IPS-18a (cell line): ENCODE results near the gene CASR.
"Not testable (repeated sequence)": the region's sequence is repeated elsewhere in the genome, so short reads cannot be mapped to it uniquely, and the experiment has no call there.

Experiments used
- H3K27ac ChIP-seq: one replicate; pipeline ENCODE4 v1.5.1; 2013; ENCODE audit warnings: low read length
- H3K27me3 ChIP-seq: one replicate; pipeline ENCODE4 v1.6.1; 2013; ENCODE audit warnings: mild to moderate bottlenecking, low read length; ENCODE audit not compliant: control insufficient read depth, insufficient read depth
- H3K36me3 ChIP-seq: one replicate; pipeline ENCODE4 v1.6.1; 2013; ENCODE audit warnings: low read depth, low read length; ENCODE audit not compliant: control insufficient read depth
- H3K4me1 ChIP-seq: one replicate; pipeline ENCODE4 v1.6.1; 2013; ENCODE audit warnings: low read depth, low read length; ENCODE audit not compliant: control insufficient read depth
- H3K4me3 ChIP-seq: one replicate; pipeline ENCODE4 v1.5.1; 2013; ENCODE audit warnings: low read length
- H3K9ac ChIP-seq: one replicate; pipeline ENCODE4 v1.6.1; 2013; ENCODE audit warnings: mild to moderate bottlenecking, low read length, moderate library complexity
- H3K9me3 ChIP-seq: one replicate; pipeline ENCODE4 v1.6.1; 2013; ENCODE audit warnings: low read depth, low read length; ENCODE audit not compliant: control insufficient read depth

CASR gene, protein sequence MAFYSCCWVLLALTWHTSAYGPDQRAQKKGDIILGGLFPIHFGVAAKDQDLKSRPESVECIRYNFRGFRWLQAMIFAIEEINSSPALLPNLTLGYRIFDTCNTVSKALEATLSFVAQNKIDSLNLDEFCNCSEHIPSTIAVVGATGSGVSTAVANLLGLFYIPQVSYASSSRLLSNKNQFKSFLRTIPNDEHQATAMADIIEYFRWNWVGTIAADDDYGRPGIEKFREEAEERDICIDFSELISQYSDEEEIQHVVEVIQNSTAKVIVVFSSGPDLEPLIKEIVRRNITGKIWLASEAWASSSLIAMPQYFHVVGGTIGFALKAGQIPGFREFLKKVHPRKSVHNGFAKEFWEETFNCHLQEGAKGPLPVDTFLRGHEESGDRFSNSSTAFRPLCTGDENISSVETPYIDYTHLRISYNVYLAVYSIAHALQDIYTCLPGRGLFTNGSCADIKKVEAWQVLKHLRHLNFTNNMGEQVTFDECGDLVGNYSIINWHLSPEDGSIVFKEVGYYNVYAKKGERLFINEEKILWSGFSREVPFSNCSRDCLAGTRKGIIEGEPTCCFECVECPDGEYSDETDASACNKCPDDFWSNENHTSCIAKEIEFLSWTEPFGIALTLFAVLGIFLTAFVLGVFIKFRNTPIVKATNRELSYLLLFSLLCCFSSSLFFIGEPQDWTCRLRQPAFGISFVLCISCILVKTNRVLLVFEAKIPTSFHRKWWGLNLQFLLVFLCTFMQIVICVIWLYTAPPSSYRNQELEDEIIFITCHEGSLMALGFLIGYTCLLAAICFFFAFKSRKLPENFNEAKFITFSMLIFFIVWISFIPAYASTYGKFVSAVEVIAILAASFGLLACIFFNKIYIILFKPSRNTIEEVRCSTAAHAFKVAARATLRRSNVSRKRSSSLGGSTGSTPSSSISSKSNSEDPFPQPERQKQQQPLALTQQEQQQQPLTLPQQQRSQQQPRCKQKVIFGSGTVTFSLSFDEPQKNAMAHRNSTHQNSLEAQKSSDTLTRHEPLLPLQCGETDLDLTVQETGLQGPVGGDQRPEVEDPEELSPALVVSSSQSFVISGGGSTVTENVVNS

GRCh38 chr3:122183521-122183892, at the start of gene CASR:
TSS of gene CASR (plus strand) at chr3:122183668. CDS start at chr3:122254190, 70,522 bp downstream.
- Histone ChIP-seq H3K27ac (no peak within 1 kb of the TSS), H3K9me3 (no peaks in the 10 kb centered on the region), H3K36me3 (no peaks in the 10 kb centered on the region), H3K9ac (no peak within 1 kb of the TSS), H3K27me3 (peaks cover 64% of the 10 kb centered on the region), H3K4me1 (no peaks in the 10 kb centered on the region), H3K4me3 (peak within 1 kb of the TSS; percentile 60)

- H3K9ac ChIP-seq = no peak overlapping the region
- no peaks in the 10 kb centered on the region for H3K27me3 ChIP-seq
- peaks cover 3% of the 10 kb centered on the region for H3K9me3 ChIP-seq
- no peaks in the 10 kb centered on the region for H3K4me1 ChIP-seq
- H3K36me3 ChIP-seq = no peaks in the 10 kb centered on the region
- no peak overlapping the region for H3K27ac ChIP-seq
- H3K4me3 ChIP-seq = no peak overlapping the region
These were observed 37.0 kb upstream of the CASR start for GRCh38 chr3:122146466-122146865.

GRCh38 chr3:122148941-122149627, 34.4 kb upstream of the CASR start:
- Histone ChIP-seq H3K27me3 (no peaks in the 10 kb centered on the region), H3K36me3 (no peaks in the 10 kb centered on the region), H3K4me1 (no peaks in the 10 kb centered on the region), H3K27ac (no peak overlapping the region), H3K4me3 (no peak overlapping the region), H3K9ac (no peak overlapping the region), H3K9me3 (no peaks in the 10 kb centered on the region)

DNA sequence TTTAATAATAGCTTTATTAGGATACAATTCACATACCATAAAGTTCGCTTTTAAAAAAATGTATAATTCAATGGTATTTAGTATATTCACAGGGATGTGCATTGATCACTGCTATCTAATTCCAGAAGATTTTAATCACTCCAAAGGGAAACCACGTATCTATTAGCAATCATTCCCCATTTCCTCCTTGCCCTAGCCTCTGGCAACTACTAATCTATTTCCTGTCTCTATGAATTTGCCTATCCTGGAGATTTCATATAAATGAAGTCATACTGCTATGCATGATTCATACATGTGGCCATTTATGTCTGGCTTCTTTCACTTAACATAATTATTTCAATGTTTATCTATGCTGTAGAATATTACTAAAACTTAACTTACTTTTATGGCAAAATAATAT, 32.0 kb upstream of the CASR start:
- no peaks in the 10 kb centered on the region for H3K9me3 ChIP-seq
- no peak overlapping the region for H3K27ac ChIP-seq
- H3K4me1 ChIP-seq = no peaks in the 10 kb centered on the region

DNA sequence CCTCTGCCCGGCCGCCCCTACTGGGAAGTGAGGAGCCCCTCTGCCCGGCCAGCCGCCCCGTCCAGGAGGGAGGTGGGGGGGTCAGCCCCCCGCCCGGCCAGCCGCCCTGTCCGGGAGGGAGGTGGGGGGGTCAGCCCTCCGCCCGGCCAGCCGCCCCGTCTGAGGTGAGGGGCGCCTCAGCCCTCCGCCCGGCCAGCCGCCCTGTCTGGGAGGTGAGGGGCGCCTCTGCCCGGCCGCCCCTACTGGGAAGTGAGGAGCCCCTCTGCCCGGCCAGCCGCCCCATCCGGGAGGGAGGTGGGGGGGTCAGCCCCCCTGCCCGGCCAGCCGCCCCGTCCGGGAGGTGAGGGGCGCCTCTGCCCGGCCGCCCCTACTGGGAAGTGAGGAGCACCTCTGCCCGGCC, 18.5 kb upstream of the CASR start:
- not testable (repeated sequence) for H3K27me3 ChIP-seq

More for the DNA sequence above, 32.0 kb upstream of the CASR start:
- no peak overlapping the region for H3K9ac ChIP-seq
- no peaks in the 10 kb centered on the region for H3K27me3 ChIP-seq
- no peak overlapping the region for H3K4me3 ChIP-seq
- H3K36me3 ChIP-seq = no peaks in the 10 kb centered on the region

DNA sequence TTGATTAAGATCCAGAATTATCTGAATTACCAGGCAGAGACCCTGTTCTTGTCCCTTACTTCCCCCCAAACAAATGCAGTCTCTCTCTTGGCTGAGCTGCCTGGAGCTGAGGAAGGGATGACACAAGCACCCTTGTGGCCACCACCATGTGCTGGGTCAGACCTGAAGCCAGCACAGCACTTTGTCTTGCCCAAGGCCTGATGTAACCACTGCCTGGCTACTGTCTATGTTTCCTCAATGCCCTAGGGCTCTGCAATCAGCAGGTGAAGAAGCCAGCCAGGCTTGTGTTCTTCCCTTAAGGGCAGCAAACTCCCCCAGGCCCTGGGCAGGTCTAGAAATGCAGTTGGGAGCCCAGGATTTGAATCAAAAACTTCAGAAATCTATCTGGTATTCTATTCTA, 15.8 kb upstream of the CASR start:
- Histone ChIP-seq H3K36me3 (no peaks in the 10 kb centered on the region), H3K27me3 (no peaks in the 10 kb centered on the region), H3K9me3 (no peaks in the 10 kb centered on the region), H3K4me3 (no peak overlapping the region), H3K4me1 (no peaks in the 10 kb centered on the region), H3K27ac (no peak overlapping the region), H3K9ac (no peak overlapping the region)

More for the DNA sequence above, 18.5 kb upstream of the CASR start:
- H3K36me3 ChIP-seq, H3K9ac ChIP-seq, H3K4me3 ChIP-seq, H3K9me3 ChIP-seq, H3K4me1 ChIP-seq, H3K27ac ChIP-seq: not testable (repeated sequence)

DNA sequence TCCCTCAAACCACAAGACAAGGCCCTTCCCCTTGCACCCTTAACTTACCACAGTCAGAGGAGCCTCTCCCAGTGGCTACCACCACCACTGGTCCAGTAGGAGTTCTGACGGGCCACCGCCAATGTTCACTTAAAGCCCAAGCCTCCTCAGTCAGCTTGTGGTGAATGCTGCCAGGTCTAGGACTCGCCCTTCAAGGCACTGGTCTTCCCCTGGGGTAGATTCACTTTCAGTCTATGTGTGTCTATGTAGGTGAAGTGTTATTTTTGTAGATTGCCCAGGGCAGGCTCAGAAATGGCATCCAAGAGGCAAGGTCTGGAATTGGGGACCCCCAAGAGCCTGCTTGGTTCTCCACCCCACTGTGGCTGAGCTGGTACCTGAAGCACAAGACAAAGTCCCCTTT, 15.4 kb upstream of the CASR start:
- Histone ChIP-seq H3K36me3 (no peaks in the 10 kb centered on the region), H3K27ac (no peak overlapping the region), H3K4me1 (no peaks in the 10 kb centered on the region), H3K9me3 (no peaks in the 10 kb centered on the region), H3K4me3 (no peak overlapping the region), H3K27me3 (no peaks in the 10 kb centered on the region), H3K9ac (no peak overlapping the region)

DNA sequence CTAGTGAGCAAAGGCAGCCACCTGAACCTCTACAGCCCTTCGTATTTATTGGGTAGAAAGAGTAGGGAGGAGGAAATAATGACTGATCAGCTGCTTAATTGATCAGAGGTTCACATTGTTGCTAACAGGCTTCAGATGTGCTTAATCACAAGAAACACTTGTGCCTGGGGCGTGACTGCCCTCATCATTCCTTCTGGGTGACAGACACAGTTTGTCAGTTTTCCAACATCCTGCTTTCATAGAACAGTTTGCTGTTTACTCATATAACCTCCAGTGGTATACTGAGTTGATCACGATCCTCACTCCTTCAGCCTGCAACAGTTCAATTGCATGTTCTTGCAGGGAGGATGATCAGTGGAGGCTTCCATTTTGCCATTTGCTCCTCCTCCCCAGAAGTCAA, 13.6 kb upstream of the CASR start:
- Histone ChIP-seq H3K27ac (no peak overlapping the region), H3K9me3 (no peaks in the 10 kb centered on the region), H3K9ac (no peak overlapping the region), H3K27me3 (no peaks in the 10 kb centered on the region), H3K4me1 (no peaks in the 10 kb centered on the region), H3K4me3 (no peak overlapping the region), H3K36me3 (no peaks in the 10 kb centered on the region)

DNA sequence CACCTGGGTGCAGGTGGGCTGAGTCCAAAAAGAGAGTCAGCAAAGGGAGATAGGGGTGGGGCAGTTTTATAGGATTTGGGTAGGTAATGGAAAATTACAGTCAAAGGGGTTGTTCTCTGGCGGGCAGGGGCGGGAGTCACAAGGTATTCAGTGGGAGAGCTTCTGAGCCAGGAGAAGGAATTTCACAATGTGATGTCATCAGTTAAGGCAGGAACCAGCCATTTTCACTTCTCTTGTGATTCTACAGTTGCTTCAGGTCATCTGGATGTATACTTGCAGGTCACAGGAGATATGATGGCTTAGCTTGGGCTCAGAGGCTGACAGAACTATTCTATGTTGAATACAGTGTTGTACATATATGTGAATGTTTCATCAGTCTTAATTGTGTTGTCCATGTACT, 12.1 kb upstream of the CASR start:
- not testable (repeated sequence) for H3K4me3 ChIP-seq, H3K27me3 ChIP-seq, H3K9ac ChIP-seq

DNA sequence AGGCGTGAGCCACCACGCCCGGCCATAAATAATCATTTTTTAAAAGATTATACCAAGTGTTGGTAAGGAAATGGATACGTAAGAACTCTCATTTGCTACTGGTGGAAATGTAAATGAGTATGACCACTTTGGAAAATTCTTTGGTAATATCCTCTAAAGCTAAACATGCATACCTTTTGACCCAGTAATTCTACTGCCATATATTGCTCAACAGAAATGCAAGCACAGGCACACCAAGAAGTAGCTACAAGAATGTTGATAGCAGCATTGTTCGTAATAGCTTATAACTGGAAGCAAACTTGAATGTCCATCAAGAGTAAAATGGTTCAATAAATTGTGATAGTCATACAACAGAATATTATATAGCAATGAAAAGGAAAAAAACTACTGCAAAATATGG, 4.8 kb upstream of the CASR start:
- H3K36me3 ChIP-seq = no peaks in the 10 kb centered on the region
- H3K9me3 ChIP-seq = no peaks in the 10 kb centered on the region
- no peak overlapping the region for H3K4me3 ChIP-seq
- no peaks in the 10 kb centered on the region for H3K4me1 ChIP-seq
- no peak overlapping the region for H3K27ac ChIP-seq
- no peak overlapping the region for H3K9ac ChIP-seq
- peaks cover 27% of the 10 kb centered on the region for H3K27me3 ChIP-seq

More for the DNA sequence above, 12.1 kb upstream of the CASR start:
- not testable (repeated sequence) for H3K9me3 ChIP-seq, H3K36me3 ChIP-seq, H3K27ac ChIP-seq, H3K4me1 ChIP-seq

DNA sequence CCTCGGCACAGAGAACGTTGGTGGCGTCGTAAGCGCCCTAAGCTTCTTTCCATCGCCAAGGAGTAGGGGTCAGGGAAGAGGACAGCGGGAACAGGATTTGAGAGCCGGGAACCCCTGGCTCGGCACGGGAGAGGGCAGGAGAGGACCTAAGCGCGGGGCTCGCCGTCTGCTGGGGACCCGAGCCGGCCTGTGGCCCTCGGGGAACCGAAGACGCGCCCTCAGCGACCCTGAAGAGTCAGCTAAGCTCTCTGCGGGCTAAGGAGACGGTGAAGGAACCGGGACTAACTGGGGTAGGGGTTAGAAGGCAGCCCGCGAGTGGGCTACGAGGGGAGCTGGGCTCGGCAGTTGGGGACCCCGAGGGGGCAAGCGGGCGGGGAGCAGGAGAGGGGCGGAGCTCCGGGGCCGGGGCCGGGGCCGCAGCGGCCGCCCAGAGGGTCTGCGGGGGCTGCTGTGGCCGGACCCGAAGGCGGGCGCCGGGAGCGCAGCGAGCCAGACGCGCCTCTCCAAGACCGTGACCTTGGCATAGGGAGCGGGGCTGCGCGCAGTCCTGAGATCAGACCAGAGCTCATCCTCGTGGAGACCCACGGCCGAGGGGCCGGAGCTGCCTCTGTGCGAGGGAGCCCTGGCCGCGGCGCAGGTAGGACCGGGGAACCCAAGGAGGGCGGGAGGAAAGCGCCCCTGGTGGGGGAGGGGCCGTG, 574 bp downstream of the CASR start:
- Histone ChIP-seq H3K27me3 (peaks cover 64% of the 10 kb centered on the region), H3K4me3 (peak overlapping the region; percentile 60)

More for the DNA sequence above, 574 bp downstream of the CASR start:
- Histone ChIP-seq H3K4me1 (no peaks in the 10 kb centered on the region), H3K36me3 (no peaks in the 10 kb centered on the region), H3K9ac (no peak overlapping the region), H3K9me3 (no peaks in the 10 kb centered on the region), H3K27ac (no peak overlapping the region)
